Activated naive CD4-positive, alpha-beta T cell treated with Interleukin-2 at 50 U/mL for 16 hours (primary cell): ENCODE data around the gene SPAAR.
A peak's percentile ranks its signal among the peaks of the same experiment; 100 is the strongest.
"Not testable (repeated sequence)": the region's sequence is repeated elsewhere in the genome, so short reads cannot be mapped to it uniquely, and the experiment has no call there.

Experiments
- DNase-seq: peaks from one replicate; pipeline ENCODE4 v3.0.0-alpha.2; 2020

Gene SPAAR

GRCh38 chr9:35923927-35924763, 14.9 kb downstream of the SPAAR start:
- DNase-seq: peak; percentile 42

- DNase-seq: no peak
These were observed 19.5 kb downstream of the SPAAR start for GRCh38 chr9:35928591-35929452.

- no peak for DNase-seq
These were observed 20.1 kb downstream of the SPAAR start for GRCh38 chr9:35929453-35929718.

- no peak for DNase-seq
These were observed 21.2 kb downstream of the SPAAR start for GRCh38 chr9:35930521-35930920.

GRCh38 chr9:35930989-35931388, 21.7 kb downstream of the SPAAR start:
- DNase-seq: no peak

- no peak for DNase-seq
These were observed 23.4 kb downstream of the SPAAR start for GRCh38 chr9:35932735-35933134.

GRCh38 chr9:35933550-35934067, 24.3 kb downstream of the SPAAR start:
- no peak for DNase-seq

- DNase-seq: not testable (repeated sequence)
These were observed 24.8 kb downstream of the SPAAR start for GRCh38 chr9:35934069-35934468.

- no peak for DNase-seq
These were observed 26.0 kb downstream of the SPAAR start for GRCh38 chr9:35935261-35935660.

GRCh38 chr9:35935755-35936509, 26.6 kb downstream of the SPAAR start:
- no peak for DNase-seq

- no peak for DNase-seq
These were observed 27.9 kb downstream of the SPAAR start for GRCh38 chr9:35937227-35937626.

- DNase-seq: no peak
These were observed 29.4 kb downstream of the SPAAR start for GRCh38 chr9:35938474-35939356.

GRCh38 chr9:35939679-35940250, 30.5 kb downstream of the SPAAR start:
- no peak for DNase-seq

GRCh38 chr9:35940458-35941407, 31.4 kb downstream of the SPAAR start:
- DNase-seq: peak; percentile 18

- DNase-seq: no peak
These were observed 33.0 kb downstream of the SPAAR start for GRCh38 chr9:35942286-35942685.

- no peak for DNase-seq
These were observed 34.9 kb downstream of the SPAAR start for GRCh38 chr9:35944173-35944572.

GRCh38 chr9:35944841-35945240, 35.6 kb downstream of the SPAAR start:
- DNase-seq: no peak

GRCh38 chr9:35945341-35946018, 36.2 kb downstream of the SPAAR start:
- peak; percentile 70 for DNase-seq

- DNase-seq: no peak
These were observed 39.2 kb downstream of the SPAAR start for GRCh38 chr9:35948451-35948850.

- DNase-seq: no peak
These were observed 39.6 kb downstream of the SPAAR start for GRCh38 chr9:35948901-35949318.
